SJSA1 (cell line): ENCODE measurements around the gene MEDAG. TPM values are rescaled to one million over a fixed set of nuclear protein-coding genes. Genes with fewer than 3 reads are reported as not detected.

Source experiments
- DNase-seq, 2 experiments: peaks; one replicate each; pipeline ENCODE4 v3.0.0-alpha.2; 2015 to 2020; ENCODE audit warnings: low spot score in 2 of 2, low read depth in 1 of 2
- H3K27ac ChIP-seq: fragments of 250-450 bp; sonication (Bioruptor Pico); 2 replicates; pipeline ENCODE4 v1.5.1; 2020; ENCODE audit warnings: mild to moderate bottlenecking, moderate library complexity
- H3K27me3 ChIP-seq: fragments of 250-450 bp; sonication (Bioruptor Pico); replicated peaks from 2 replicates; pipeline ENCODE4 v1.5.1; 2020; ENCODE audit warnings: mild to moderate bottlenecking, moderate library complexity
- H3K36me3 ChIP-seq: fragments of 250-450 bp; sonication (Bioruptor Pico); 2 replicates; pipeline ENCODE4 v1.5.1; 2020; ENCODE audit warnings: mild to moderate bottlenecking
- H3K4me1 ChIP-seq: fragments of 250-450 bp; sonication (Bioruptor Pico); replicated peaks from 2 replicates; pipeline ENCODE4 v1.6.1; 2021; ENCODE audit warnings: mild to moderate bottlenecking
- H3K4me3 ChIP-seq: fragments of 250-450 bp; sonication (Bioruptor Pico); 2 replicates; pipeline ENCODE4 v1.5.1; 2020; ENCODE audit warnings: mild to moderate bottlenecking
- H3K9me3 ChIP-seq: fragments of 250-450 bp; sonication (Bioruptor Pico); replicated peaks from 2 replicates; pipeline ENCODE4 v1.5.1; 2020; ENCODE audit warnings: mild to moderate bottlenecking
- total RNA-seq: library from RNA; depleted of rRNA; stranded (reverse); fragments of >200 nt; shearing (Covaris generic); gene quantifications from 2 replicates; pipeline ENCODE4 v1.2.3, GENCODE V29; 2014

The MEDAG gene
- total RNA-seq, 1 experiment from 2014 or later = not detected

GRCh38 chr13:30881191-30881651, 24.9 kb upstream of the MEDAG start:
- DNase-seq = no peak
- no peaks in the 10 kb centered on the region for H3K36me3 ChIP-seq
- peaks cover 21% of the 10 kb centered on the region for H3K4me1 ChIP-seq
- no peak overlapping the region for H3K4me3 ChIP-seq
- no peaks in the 10 kb centered on the region for H3K27me3 ChIP-seq
- no peaks in the 10 kb centered on the region for H3K9me3 ChIP-seq
- peak overlapping the region; percentile 44 for H3K27ac ChIP-seq

- H3K9me3 ChIP-seq = no peaks in the 10 kb centered on the region
- DNase-seq = no peak
- H3K27ac ChIP-seq = no peak overlapping the region
- no peaks in the 10 kb centered on the region for H3K27me3 ChIP-seq
- no peak overlapping the region for H3K4me3 ChIP-seq
- H3K4me1 ChIP-seq = peaks cover 19% of the 10 kb centered on the region
- no peaks in the 10 kb centered on the region for H3K36me3 ChIP-seq
Measured at GRCh38 chr13:30882026-30882850, 23.8 kb upstream of the MEDAG start.

- no peaks in the 10 kb centered on the region for H3K36me3 ChIP-seq
- peaks cover 14% of the 10 kb centered on the region for H3K4me1 ChIP-seq
- H3K27me3 ChIP-seq = no peaks in the 10 kb centered on the region
- no peak for DNase-seq
- H3K9me3 ChIP-seq = no peaks in the 10 kb centered on the region
- no peak overlapping the region for H3K27ac ChIP-seq
- H3K4me3 ChIP-seq = no peak overlapping the region
Measured at GRCh38 chr13:30882996-30883766, 22.9 kb upstream of the MEDAG start.

GRCh38 chr13:30884543-30884942, 21.5 kb upstream of the MEDAG start:
- Histone ChIP-seq H3K27ac (no peak overlapping the region), H3K4me1 (peaks cover 14% of the 10 kb centered on the region), H3K27me3 (no peaks in the 10 kb centered on the region), H3K36me3 (no peaks in the 10 kb centered on the region), H3K9me3 (no peaks in the 10 kb centered on the region), H3K4me3 (no peak overlapping the region)
- no peak for DNase-seq

GRCh38 chr13:30889196-30889690, 16.8 kb upstream of the MEDAG start:
- H3K9me3 ChIP-seq = no peaks in the 10 kb centered on the region
- DNase-seq = no peak
- H3K36me3 ChIP-seq = no peaks in the 10 kb centered on the region

GRCh38 chr13:30892966-30893365, 13.1 kb upstream of the MEDAG start:
- no peaks in the 10 kb centered on the region for H3K27me3 ChIP-seq
- no peak for DNase-seq
- no peak overlapping the region for H3K27ac ChIP-seq
- peaks cover 13% of the 10 kb centered on the region for H3K4me1 ChIP-seq
- 0 out of 2 replicates have a peak, but pooled peaks cover 3% of the 10 kb centered on the region for H3K36me3 ChIP-seq
- H3K4me3 ChIP-seq = no peak overlapping the region
- H3K9me3 ChIP-seq = no peaks in the 10 kb centered on the region

More at GRCh38 chr13:30889196-30889690, 16.8 kb upstream of the MEDAG start:
- H3K27ac ChIP-seq = no peak overlapping the region
- H3K4me3 ChIP-seq = no peak overlapping the region
- no peaks in the 10 kb centered on the region for H3K27me3 ChIP-seq
- no peaks in the 10 kb centered on the region for H3K4me1 ChIP-seq

- Histone ChIP-seq H3K9me3 (no peaks in the 10 kb centered on the region), H3K36me3 (0 out of 2 replicates have a peak, but pooled peaks cover 3% of the 10 kb centered on the region), H3K4me1 (peaks cover 25% of the 10 kb centered on the region), H3K4me3 (no peak overlapping the region), H3K27ac (peak overlapping the region; percentile 90), H3K27me3 (no peaks in the 10 kb centered on the region)
- peak; percentile 59 to 67 for DNase-seq
Measured at GRCh38 chr13:30895773-30896172, 10.3 kb upstream of the MEDAG start.

- no peak overlapping the region for H3K27ac ChIP-seq
- DNase-seq = no peak
- H3K4me3 ChIP-seq = no peak overlapping the region
- no peaks in the 10 kb centered on the region for H3K27me3 ChIP-seq
- peaks cover 25% of the 10 kb centered on the region for H3K4me1 ChIP-seq
- H3K36me3 ChIP-seq = 0 out of 2 replicates have a peak, but pooled peaks cover 3% of the 10 kb centered on the region
- no peaks in the 10 kb centered on the region for H3K9me3 ChIP-seq
Measured at GRCh38 chr13:30898070-30898469, 8.0 kb upstream of the MEDAG start.

- Histone ChIP-seq H3K9me3 (no peaks in the 10 kb centered on the region), H3K27me3 (no peaks in the 10 kb centered on the region), H3K27ac (peak overlapping the region; percentile 45), H3K36me3 (0 out of 2 replicates have a peak, but pooled peaks cover 3% of the 10 kb centered on the region), H3K4me1 (peaks cover 25% of the 10 kb centered on the region), H3K4me3 (no peak overlapping the region)
- DNase-seq = peak in 1 of 2 experiments; percentile 53
Measured at GRCh38 chr13:30898678-30899241, 7.3 kb upstream of the MEDAG start.

- H3K36me3 ChIP-seq = 0 out of 2 replicates have a peak, but pooled peaks cover 2% of the 10 kb centered on the region
- no peaks in the 10 kb centered on the region for H3K27me3 ChIP-seq
- no peak overlapping the region for H3K27ac ChIP-seq
- DNase-seq = no peak
- H3K9me3 ChIP-seq = no peaks in the 10 kb centered on the region
- no peak overlapping the region for H3K4me3 ChIP-seq
- peaks cover 23% of the 10 kb centered on the region for H3K4me1 ChIP-seq
Measured at GRCh38 chr13:30900436-30900835, 5.6 kb upstream of the MEDAG start.

- H3K36me3 ChIP-seq = no peaks in the 10 kb centered on the region
- H3K4me3 ChIP-seq = no peak overlapping the region
- peaks cover 16% of the 10 kb centered on the region for H3K4me1 ChIP-seq
- H3K27me3 ChIP-seq = no peaks in the 10 kb centered on the region
- H3K9me3 ChIP-seq = no peaks in the 10 kb centered on the region
- no peak overlapping the region for H3K27ac ChIP-seq
- DNase-seq = no peak
Measured at GRCh38 chr13:30900952-30901749, 4.9 kb upstream of the MEDAG start.

GRCh38 chr13:30904043-30904442, 2.0 kb upstream of the MEDAG start:
- Histone ChIP-seq H3K27ac (no peak overlapping the region), H3K4me3 (no peak overlapping the region), H3K9me3 (no peaks in the 10 kb centered on the region), H3K27me3 (no peaks in the 10 kb centered on the region), H3K36me3 (no peaks in the 10 kb centered on the region), H3K4me1 (peaks cover 26% of the 10 kb centered on the region)
- no peak for DNase-seq
